ENCODE results near the gene TXNDC5.

DNA sequence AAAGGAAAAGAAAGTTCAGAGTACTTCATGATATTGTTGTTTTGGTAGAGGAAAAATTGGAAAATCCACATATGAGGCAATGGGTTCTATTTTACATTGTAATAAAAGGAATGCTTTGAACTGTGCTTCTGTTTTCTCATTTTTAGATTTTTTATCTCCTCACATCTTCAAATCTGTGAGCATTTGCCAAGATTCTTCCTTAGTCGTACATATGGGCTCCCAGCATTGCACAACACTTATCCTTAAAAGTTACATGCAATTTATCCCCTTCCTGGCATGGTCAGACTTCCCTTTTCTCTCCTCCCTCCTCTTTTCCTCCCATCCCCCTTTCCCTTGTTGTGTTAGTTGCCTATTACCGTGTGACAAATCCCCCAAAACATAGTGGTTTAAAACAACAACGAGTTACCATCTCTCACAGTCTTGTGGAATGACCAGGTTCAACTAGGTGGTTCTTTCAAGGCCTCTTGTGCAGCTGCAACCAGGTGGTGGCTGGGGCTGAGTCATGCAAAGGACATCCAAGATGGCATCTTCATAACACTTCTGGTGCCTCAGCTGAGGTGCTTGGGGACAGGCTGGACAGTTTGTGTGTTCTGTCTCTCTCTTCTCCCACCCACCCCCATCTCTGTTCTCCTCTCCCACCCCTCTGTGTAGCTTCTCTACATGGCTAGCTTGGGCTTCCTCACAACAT is 68.7 kb downstream of the TXNDC5 start:
- TF ChIP-seq, protein P1, sequence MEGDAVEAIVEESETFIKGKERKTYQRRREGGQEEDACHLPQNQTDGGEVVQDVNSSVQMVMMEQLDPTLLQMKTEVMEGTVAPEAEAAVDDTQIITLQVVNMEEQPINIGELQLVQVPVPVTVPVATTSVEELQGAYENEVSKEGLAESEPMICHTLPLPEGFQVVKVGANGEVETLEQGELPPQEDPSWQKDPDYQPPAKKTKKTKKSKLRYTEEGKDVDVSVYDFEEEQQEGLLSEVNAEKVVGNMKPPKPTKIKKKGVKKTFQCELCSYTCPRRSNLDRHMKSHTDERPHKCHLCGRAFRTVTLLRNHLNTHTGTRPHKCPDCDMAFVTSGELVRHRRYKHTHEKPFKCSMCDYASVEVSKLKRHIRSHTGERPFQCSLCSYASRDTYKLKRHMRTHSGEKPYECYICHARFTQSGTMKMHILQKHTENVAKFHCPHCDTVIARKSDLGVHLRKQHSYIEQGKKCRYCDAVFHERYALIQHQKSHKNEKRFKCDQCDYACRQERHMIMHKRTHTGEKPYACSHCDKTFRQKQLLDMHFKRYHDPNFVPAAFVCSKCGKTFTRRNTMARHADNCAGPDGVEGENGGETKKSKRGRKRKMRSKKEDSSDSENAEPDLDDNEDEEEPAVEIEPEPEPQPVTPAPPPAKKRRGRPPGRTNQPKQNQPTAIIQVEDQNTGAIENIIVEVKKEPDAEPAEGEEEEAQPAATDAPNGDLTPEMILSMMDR (IDR thresholded peaks at IDR 0.05 in 8 of 11, conservative IDR thresholded peaks at IDR 0.05 in 3 of 11), result no peak
- no peak for TF ChIP-seq POLR2AphosphoS5 (IDR thresholded peaks at IDR 0.05)
- TF ChIP-seq POLR2A (IDR thresholded peaks at IDR 0.05), result no peak

Measured in spleen (tissue), 7 donors.